Measurements from ENCODE around the gene PRKCA.

The PRKCA gene

DNA sequence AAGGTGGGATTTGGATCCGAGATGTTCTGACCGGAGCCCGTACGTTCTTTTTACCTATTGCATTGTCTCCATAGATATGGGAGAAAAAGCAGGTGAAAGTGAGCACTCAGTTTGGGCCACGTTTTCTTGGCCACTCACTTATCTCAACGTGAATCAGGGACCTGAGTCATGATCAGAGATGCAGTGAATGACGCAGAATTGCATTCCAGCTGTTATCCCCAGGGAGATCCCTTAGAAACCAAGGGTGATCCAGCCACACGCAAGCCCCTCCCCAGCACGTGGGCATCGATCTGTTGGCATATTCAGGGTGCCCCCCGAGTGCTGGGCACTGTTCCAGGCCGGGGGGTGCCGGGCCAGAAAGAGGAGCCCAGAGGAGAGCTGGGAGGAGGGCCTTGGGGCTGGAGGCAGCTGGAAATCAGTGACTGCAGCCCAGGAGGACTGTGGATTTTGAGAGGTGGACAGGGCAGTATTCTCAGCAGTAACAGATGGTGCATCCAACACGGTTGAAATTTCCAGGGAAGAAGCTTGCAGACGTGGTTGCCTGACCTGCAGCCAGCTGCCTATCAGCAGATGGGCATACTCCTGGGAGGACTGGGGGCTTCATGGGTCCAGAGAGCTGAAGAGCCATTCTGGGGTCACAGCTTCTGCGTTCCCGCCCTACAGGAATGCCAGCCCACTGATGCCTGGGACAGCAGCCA is 445.3 kb downstream of the PRKCA start:
- H3K36me3 ChIP-seq (replicated peaks; ENCODE audit: low read depth, low read length) = no peaks in the 10 kb centered on the region
- no peaks in the 10 kb centered on the region for H3K27me3 ChIP-seq (ENCODE audit: low read depth, low read length)
- TF ChIP-seq CTCF (IDR thresholded peaks at IDR 0.05; ENCODE audit: low read depth, low read length) = no peak
- TF ChIP-seq EZH2phosphoT487 (IDR thresholded peaks at IDR 0.05; ENCODE audit: low read depth) = no peak
- H3K9ac ChIP-seq (ENCODE audit: low read length) = no peak overlapping the region
- H3K79me2 ChIP-seq (ENCODE audit: low read length) = no peaks in the 10 kb centered on the region
- no peak overlapping the region for H3K27ac ChIP-seq (ENCODE audit: low read length)
- no peak overlapping the region for H2AFZ ChIP-seq (ENCODE audit: low read depth, low read length)
- H4K20me1 ChIP-seq (ENCODE audit: insufficient read depth, low read length) = no peaks in the 10 kb centered on the region
- no peaks in the 10 kb centered on the region for H3K4me1 ChIP-seq (ENCODE audit: low read length)
- H3K4me3 ChIP-seq (ENCODE audit: low read length) = no peak overlapping the region
- no peaks in the 10 kb centered on the region for H3K9me3 ChIP-seq (ENCODE audit: insufficient read depth, low read length)
- H3K4me2 ChIP-seq (ENCODE audit: low read length) = no peak overlapping the region

- Histone ChIP-seq H3K27ac (ENCODE audit: low read length) (no peak overlapping the region), H2AFZ (ENCODE audit: low read depth, low read length) (no peak overlapping the region), H3K4me2 (ENCODE audit: low read length) (no peak overlapping the region)
These were observed 446.2 kb downstream of the PRKCA start for GRCh38 chr17:66748578-66748977.

GRCh38 chr17:66749217-66749832 is 446.9 kb downstream of the PRKCA start:
- H3K27me3 ChIP-seq (ENCODE audit: low read depth, low read length) = no peaks in the 10 kb centered on the region
- no peaks in the 10 kb centered on the region for H3K36me3 ChIP-seq (replicated peaks; ENCODE audit: low read depth, low read length)
- H3K4me2 ChIP-seq (ENCODE audit: low read length) = no peak overlapping the region
- H3K9ac ChIP-seq (ENCODE audit: low read length) = no peak overlapping the region
- H4K20me1 ChIP-seq (ENCODE audit: insufficient read depth, low read length) = no peaks in the 10 kb centered on the region
- H3K4me3 ChIP-seq (ENCODE audit: low read length) = no peak overlapping the region
- H3K4me1 ChIP-seq (ENCODE audit: low read length) = no peaks in the 10 kb centered on the region
- no peak overlapping the region for H2AFZ ChIP-seq (ENCODE audit: low read depth, low read length)
- no peaks in the 10 kb centered on the region for H3K9me3 ChIP-seq (ENCODE audit: insufficient read depth, low read length)
- no peak overlapping the region for H3K27ac ChIP-seq (ENCODE audit: low read length)
- TF ChIP-seq EZH2phosphoT487 (IDR thresholded peaks at IDR 0.05; ENCODE audit: low read depth) = no peak
- no peaks in the 10 kb centered on the region for H3K79me2 ChIP-seq (ENCODE audit: low read length)

More at GRCh38 chr17:66748578-66748977, 446.2 kb downstream of the PRKCA start:
- H3K36me3 ChIP-seq (replicated peaks; ENCODE audit: low read depth, low read length) = no peaks in the 10 kb centered on the region
- TF ChIP-seq CTCF (IDR thresholded peaks at IDR 0.05; ENCODE audit: low read depth, low read length) = no peak
- no peak for TF ChIP-seq EZH2phosphoT487 (IDR thresholded peaks at IDR 0.05; ENCODE audit: low read depth)
- no peaks in the 10 kb centered on the region for H3K4me1 ChIP-seq (ENCODE audit: low read length)
- H3K4me3 ChIP-seq (ENCODE audit: low read length) = no peak overlapping the region
- H3K9me3 ChIP-seq (ENCODE audit: insufficient read depth, low read length) = no peaks in the 10 kb centered on the region
- H3K9ac ChIP-seq (ENCODE audit: low read length) = no peak overlapping the region
- no peaks in the 10 kb centered on the region for H3K27me3 ChIP-seq (ENCODE audit: low read depth, low read length)
- H4K20me1 ChIP-seq (ENCODE audit: insufficient read depth, low read length) = no peaks in the 10 kb centered on the region
- no peaks in the 10 kb centered on the region for H3K79me2 ChIP-seq (ENCODE audit: low read length)

GRCh38 chr17:66750116-66750515 is 447.7 kb downstream of the PRKCA start:
- no peak overlapping the region for H2AFZ ChIP-seq (ENCODE audit: low read depth, low read length)
- H3K4me1 ChIP-seq (ENCODE audit: low read length) = no peaks in the 10 kb centered on the region
- no peaks in the 10 kb centered on the region for H3K9me3 ChIP-seq (ENCODE audit: insufficient read depth, low read length)
- H3K9ac ChIP-seq (ENCODE audit: low read length) = no peak overlapping the region
- no peaks in the 10 kb centered on the region for H3K27me3 ChIP-seq (ENCODE audit: low read depth, low read length)
- TF ChIP-seq EZH2phosphoT487 (IDR thresholded peaks at IDR 0.05; ENCODE audit: low read depth) (no peak), CTCF (IDR thresholded peaks at IDR 0.05; ENCODE audit: low read depth, low read length) (no peak)
- H3K79me2 ChIP-seq (ENCODE audit: low read length) = no peaks in the 10 kb centered on the region
- H3K4me3 ChIP-seq (ENCODE audit: low read length) = no peak overlapping the region
- H3K4me2 ChIP-seq (ENCODE audit: low read length) = no peak overlapping the region
- H4K20me1 ChIP-seq (ENCODE audit: insufficient read depth, low read length) = no peaks in the 10 kb centered on the region
- H3K27ac ChIP-seq (ENCODE audit: low read length) = no peak overlapping the region
- H3K36me3 ChIP-seq (replicated peaks; ENCODE audit: low read depth, low read length) = no peaks in the 10 kb centered on the region
